GM19452 (cell line): ENCODE data around the gene LIN52.
"Not testable (repeated sequence)": the region's sequence is repeated elsewhere in the genome, so short reads cannot be mapped to it uniquely, and the experiment has no call there.

Experiments
- ATAC-seq: cut with Tn5 transposase; IDR thresholded peaks from one replicate; pipeline ENCODE4 v1.9.1; 2021; ENCODE audit not compliant: unreplicated experiment

The LIN52 gene

GRCh38 chr14:74105381-74105780, 20.6 kb downstream of the LIN52 start:
- no peak for ATAC-seq

- no peak for ATAC-seq
Measured at GRCh38 chr14:74109369-74109768, 24.6 kb downstream of the LIN52 start.

GRCh38 chr14:74111395-74112216, 26.9 kb downstream of the LIN52 start:
- ATAC-seq: not testable (repeated sequence)

DNA sequence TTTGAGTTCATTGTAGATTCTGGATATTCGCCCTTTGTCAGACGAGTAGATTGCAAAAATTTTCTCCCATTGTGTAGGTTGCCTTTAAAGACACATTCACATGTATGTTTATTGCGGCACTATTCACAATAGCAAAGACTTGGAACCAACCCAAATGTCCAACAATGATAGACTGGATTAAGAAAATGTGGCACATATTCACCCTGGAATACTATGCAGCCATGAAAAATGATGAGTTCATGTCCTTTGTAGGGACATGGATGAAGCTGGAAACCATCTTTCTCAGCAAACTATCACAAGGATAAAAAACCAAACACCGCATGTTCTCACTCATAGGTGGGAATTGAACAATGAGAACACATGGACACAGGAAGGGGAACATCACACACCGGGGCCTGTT, 40.7 kb downstream of the LIN52 start:
- not testable (repeated sequence) for ATAC-seq

DNA sequence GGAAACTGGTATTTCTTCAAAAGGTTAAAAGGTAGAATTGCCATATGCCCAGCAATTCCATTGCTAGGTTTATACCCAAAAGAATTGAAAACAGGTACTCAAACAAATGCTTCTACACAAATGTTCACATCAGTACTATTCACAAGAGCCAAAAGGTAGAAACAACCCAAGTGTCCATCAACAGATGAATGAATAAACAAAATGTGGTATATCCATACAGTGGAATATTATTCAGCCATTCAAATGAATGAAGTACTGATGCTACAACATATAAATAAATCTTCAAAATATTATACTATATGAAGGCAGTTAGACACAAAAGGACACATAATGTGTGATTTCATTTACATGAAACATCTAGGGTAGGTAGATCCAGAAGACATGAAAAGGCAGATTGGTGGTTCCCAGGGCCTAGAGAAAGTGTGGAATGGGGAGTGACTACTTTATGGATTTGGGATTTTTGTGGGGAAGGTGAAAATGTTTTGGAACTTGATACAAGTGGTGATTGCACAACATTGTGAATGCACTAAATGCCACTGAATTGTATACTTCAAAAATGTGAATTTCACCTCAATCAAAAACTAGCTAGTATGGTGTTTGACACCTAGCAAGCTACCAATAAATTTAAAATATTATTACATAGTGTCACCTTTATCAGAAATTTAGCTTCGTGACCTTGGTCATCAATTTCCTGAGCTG, 41.7 kb downstream of the LIN52 start:
- ATAC-seq: no peak

GRCh38 chr14:74127634-74128033, 42.9 kb downstream of the LIN52 start:
- ATAC-seq: no peak

DNA sequence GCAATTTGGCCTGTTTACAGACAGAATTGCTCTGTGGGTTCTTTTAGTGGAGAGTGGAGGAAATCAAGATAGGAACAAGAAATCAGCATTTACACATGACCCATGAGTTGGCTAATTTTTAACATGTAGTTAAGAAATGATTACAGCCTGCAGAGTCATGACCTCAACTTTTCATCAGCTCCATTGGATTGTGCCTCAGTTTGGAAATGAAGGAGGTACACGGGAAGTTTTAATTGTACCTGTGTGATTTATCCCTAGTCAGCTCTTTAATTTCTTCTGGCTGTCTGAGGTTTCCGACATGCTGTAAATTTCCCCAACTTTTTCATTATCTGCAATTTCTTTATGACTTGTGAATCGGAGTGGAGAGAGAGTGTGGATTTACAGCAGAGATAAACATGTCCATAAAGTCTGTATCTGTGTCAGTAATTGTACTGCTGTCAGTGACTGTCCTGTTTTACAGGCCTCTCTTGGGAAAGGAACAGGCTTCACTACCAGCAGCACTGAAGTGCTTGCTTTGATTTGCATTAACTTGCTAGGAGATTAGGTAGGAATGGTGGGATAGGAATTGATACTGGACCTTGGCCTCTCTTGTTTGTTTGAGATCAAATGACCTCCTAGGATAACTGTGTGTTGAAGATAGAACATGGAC, 49.2 kb downstream of the LIN52 start:
- no peak for ATAC-seq

GRCh38 chr14:74134484-74134883, 49.7 kb downstream of the LIN52 start:
- ATAC-seq: no peak

DNA sequence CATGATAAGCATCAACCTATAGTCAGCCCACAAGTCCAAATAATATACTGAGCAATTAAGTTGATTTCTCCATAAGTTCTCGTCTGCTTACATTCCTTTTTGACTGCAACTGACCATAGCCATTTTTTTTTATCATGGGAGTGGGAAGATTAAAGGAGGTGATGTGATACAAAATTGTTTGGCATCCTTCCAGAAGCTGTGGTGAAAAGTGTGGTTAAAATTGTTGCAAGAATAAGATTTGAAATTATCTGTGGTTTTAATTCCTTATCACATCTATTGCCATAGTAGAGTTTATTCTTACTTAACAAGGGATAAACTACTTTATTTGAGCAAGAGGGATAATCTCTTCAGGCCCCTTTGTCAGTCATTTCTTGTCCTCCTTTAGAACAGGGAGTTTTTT, 50.7 kb downstream of the LIN52 start:
- ATAC-seq: no peak

DNA sequence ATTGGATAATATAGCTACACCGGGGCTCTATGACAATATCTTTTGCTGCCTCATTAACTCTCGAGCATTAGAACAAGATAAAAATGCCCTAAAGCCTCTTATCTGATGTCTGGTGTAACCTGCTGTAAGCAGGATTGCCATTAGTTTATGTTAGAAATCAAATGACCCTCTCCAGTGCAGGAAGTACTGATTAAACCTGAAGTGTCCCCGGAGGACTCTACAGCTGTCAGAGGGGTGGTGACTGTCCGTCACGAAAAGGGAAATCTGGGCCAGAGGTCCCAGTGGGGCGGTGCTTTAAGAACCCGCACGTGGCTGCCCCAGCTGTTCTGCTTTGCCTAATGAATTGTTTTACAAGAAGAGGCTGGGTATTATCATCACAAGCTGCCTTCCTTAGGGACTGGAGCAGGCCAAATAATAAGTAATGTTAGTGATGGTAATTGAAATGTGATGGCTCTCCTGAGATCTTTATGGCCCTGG, 55.7 kb downstream of the LIN52 start:
- no peak for ATAC-seq

DNA sequence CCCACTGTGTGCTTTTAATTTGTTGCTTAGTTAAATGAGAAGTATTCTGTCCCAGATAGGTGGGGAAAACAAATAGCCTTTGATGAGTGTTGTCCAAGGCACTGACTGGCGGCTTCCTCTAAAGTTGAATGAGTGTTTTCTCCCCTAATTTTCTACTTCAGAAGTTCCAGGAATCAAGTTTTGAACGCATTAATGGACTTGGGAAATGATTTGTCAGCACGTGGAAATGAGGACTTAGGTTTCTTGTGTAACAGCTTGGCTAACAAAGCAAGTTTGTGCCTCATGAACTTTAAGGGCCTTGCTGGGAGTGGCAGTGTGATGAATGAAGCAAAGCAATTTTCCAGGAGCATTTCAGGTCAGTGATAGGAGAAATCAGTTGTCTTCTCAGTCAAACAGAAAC, 56.9 kb downstream of the LIN52 start:
- no peak for ATAC-seq

GRCh38 chr14:74142523-74142922, 57.8 kb downstream of the LIN52 start:
- no peak for ATAC-seq

DNA sequence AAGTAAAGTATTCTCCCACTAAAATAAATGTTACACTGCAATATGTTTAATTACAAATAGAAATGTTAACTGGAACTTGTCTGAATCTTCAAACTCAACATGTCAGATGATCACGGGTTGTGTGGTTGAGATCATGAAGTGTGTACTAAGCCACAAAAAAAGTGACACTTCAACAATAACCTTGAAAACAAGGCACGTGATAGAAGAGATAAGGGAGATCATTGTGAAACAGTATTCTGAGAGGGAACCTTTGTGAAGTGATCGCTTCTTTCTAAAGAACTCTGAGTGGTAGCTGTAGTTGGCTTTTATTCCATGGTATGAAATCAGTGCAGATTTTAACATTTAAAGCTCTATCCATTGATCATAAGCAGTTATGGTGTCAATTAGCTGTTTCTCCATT, 60.0 kb downstream of the LIN52 start:
- no peak for ATAC-seq

DNA sequence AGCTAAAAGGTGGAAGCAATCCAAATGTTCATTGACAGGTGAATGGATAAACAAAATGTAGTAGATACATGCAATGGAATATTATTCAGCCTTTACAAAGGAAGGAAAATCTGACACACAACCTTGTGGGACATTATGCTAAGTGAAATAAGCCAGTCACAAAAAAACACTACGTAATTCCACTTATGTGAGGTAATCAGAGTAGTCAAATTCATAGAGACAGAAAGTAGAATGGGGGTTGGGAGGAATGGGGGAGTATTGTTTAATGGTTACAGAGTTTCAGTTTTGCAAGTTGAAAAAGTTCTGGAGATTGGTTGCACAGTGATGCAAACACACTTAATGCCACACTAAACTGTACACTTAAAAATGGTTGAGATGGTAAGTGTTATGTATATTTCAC, 62.8 kb downstream of the LIN52 start:
- ATAC-seq: no peak

DNA sequence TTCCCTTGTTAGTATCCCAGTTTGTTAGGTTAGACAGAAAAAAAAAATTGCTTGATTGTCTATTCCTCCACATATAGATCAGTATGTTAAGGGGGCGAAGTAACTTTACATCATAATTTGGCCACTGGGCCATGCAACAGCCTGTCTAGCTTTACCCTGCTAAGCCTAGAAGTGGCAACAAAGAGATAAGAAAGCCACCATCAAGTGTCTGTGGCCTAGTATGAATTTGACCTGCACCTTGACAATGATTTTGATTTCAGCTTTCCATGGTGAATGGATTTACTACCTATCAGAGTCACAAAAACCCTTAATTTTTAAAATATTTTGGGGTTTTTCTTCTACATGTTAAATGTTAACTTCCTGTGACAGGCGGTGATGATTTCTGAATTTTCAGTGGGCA, 63.9 kb downstream of the LIN52 start:
- no peak for ATAC-seq

GRCh38 chr14:74155287-74155686, 70.5 kb downstream of the LIN52 start:
- no peak for ATAC-seq

DNA sequence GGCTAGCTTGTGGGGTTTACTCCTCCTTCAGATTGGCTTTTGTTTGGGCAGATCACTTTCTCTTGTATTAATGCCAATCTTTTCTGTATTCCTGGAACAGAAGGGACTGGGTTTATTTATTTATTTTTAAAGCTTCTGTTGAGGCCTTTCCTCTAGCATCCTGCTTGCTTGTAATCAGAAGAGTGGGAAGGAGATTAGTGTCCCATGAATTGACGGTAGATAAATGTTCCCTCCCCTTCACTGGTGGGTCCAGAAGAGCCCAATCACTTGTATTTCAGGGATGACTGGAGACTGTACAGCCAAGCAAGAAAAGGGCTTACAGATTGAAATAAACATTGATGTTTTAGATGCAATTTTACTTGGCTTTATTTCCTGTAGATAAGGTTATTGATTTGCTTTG, 71.0 kb downstream of the LIN52 start:
- ATAC-seq: no peak

DNA sequence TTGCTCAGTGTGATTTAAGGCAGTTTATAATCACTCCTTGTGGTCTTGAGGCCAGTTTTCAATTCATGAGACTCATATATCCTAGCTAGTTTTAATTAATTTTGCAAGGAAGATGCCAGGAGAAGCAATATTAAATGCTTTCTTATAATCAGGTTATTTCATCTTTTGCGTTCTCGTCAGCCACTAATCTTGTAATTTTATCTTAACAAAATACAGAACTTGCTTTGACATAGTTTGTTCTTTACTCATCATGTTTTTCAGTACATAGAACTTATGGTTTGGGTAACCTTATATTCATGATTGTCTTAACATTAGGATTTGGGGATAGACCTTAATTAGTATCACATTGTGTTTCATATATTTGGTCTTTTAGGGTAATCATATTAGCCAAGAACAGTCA, 76.0 kb downstream of the LIN52 start:
- ATAC-seq: no peak

DNA sequence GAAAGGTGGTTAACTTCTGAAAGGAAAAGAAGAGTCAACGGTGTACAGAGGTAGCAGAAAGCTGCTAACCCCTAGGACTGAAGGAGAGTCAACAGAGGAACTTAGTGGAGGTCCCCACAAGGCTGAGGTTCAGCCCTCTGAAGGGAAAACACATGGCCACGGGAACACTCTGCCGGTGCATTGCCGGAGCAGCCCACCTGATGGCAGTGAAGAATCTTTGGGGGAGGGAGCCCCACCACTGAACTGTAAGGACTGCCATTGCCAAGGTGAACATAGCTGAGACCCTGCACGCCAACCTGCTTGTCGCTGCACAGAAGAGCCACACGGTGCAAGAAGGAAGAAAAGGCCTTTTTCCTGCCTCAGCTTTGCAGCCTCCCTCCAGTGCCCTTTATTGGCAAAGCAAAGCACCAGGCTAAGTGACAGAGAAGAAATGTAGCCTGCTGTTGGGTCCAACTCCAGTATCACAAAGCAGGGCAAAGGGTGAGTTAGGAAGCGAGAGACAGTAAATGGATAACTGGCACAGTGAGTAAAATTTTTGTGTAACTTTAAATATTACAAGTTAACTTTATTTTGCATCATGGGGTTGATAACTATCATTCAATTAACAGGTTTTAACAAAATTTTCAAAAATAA, 76.9 kb downstream of the LIN52 start:
- ATAC-seq: no peak

GRCh38 chr14:74169906-74170305, 85.2 kb downstream of the LIN52 start:
- ATAC-seq: no peak

DNA sequence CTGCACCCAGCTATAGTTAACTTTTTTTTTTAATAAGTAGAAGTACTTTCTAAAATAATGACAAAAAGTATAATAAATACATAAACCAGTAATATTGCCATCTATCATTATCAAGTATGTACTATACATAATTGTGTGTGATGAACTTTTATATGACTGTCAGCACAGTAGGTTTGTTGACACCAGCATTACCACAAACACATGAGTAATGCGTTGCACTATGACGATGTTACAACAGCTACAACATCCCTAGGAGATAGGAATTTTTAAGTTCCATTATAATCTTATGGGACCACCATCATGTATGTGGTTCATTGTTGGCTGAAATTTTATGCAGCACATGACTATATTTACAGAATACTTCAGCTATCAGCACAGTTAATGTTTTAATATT, 91.6 kb downstream of the LIN52 start:
- no peak for ATAC-seq
